ENCODE results near the gene PCNX3. TPM values are rescaled to one million over a fixed set of nuclear protein-coding genes. Genes with fewer than 3 reads are reported as not detected.

PCNX3 gene
- total and polyA plus RNA-seq, 12 donors: 9.0 to 45.0 (median 33.4) TPM

DNA sequence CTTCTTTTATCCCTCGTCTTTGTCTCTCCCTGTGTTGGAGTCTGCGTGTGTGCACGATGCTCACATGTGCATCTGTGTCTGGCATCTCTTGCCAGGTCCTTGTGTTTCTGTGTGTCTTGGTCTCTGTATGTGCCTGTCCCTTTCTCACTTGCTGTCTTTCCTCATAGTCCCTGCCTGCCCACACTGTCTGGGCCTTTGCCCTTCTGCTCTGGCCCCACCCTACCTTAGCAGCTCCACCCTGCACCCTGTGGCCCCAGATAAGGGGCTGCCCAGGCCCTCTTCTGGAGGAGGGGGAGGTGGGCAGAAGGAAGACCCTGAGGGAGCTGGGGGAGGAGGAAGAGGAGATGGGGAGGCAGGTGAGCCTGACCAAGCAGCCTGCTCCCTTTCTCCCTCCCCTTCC is 36.9 kb upstream of the PCNX3 start:
- intact Hi-C loops (cut with DNase I): no loop called here
- 76 to 87% (median 84%) methylated on average over 3 of the region's 3 CpGs for WGBS, 4 donors
- H3K9me3 ChIP-seq (replicated peaks in 1 of 3): no peaks in the 10 kb centered on the region
- H3K27me3 ChIP-seq: no peaks in the 10 kb centered on the region
- H3K4me1 ChIP-seq (replicated peaks in 1 of 2): peaks cover 15 to 33% of the 10 kb centered on the region in 2 donors
- peaks cover 0 to 27% of the 10 kb centered on the region in 2 donors for H3K36me3 ChIP-seq (replicated peaks in 1 of 2)
- H3K27ac ChIP-seq: no peak overlapping the region
- no peak for DNase-seq
- no peak overlapping the region for H3K4me3 ChIP-seq
- TF ChIP-seq, protein P1, sequence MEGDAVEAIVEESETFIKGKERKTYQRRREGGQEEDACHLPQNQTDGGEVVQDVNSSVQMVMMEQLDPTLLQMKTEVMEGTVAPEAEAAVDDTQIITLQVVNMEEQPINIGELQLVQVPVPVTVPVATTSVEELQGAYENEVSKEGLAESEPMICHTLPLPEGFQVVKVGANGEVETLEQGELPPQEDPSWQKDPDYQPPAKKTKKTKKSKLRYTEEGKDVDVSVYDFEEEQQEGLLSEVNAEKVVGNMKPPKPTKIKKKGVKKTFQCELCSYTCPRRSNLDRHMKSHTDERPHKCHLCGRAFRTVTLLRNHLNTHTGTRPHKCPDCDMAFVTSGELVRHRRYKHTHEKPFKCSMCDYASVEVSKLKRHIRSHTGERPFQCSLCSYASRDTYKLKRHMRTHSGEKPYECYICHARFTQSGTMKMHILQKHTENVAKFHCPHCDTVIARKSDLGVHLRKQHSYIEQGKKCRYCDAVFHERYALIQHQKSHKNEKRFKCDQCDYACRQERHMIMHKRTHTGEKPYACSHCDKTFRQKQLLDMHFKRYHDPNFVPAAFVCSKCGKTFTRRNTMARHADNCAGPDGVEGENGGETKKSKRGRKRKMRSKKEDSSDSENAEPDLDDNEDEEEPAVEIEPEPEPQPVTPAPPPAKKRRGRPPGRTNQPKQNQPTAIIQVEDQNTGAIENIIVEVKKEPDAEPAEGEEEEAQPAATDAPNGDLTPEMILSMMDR (IDR thresholded peaks at IDR 0.05): no peak
- no peak for TF ChIP-seq POLR2A (IDR thresholded peaks at IDR 0.05)

DNA sequence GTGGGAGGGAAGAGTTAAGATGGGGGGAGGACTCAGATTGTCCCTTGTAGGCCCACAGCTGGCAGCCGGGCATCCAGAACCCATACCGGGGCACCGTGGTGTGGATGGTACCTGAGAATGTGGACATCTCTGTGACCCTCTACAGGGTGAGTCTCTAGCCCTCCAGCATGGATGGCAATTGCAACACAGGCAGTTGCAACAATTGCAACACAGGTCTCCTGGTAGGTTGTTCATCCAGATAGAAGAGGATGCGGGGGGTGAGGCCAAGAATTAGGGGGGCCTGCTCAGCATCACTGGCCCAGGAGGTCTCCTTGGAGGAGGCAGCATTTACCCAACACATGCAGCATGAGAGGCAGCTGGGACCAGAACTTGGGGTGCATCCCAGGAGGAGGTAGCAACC is 36.3 kb upstream of the PCNX3 start:
- 83 to 100% (median 90%) methylated on average over 1 to 4 of the region's 4 CpGs for WGBS, 4 donors
- Histone ChIP-seq H3K4me1 (replicated peaks in 1 of 2) (peaks cover 11 to 30% of the 10 kb centered on the region in 2 donors), H3K36me3 (replicated peaks in 1 of 2) (peaks cover 0 to 27% of the 10 kb centered on the region in 2 donors), H3K27me3 (no peaks in the 10 kb centered on the region), H3K4me3 (no peak overlapping the region), H3K27ac (no peak overlapping the region), H3K9me3 (replicated peaks in 1 of 3) (no peaks in the 10 kb centered on the region)
- TF ChIP-seq, protein P1 (IDR thresholded peaks at IDR 0.05): no peak
- TF ChIP-seq POLR2A (IDR thresholded peaks at IDR 0.05): no peak
- no peak for DNase-seq
- intact Hi-C loops (cut with DNase I): no loop called here

DNA sequence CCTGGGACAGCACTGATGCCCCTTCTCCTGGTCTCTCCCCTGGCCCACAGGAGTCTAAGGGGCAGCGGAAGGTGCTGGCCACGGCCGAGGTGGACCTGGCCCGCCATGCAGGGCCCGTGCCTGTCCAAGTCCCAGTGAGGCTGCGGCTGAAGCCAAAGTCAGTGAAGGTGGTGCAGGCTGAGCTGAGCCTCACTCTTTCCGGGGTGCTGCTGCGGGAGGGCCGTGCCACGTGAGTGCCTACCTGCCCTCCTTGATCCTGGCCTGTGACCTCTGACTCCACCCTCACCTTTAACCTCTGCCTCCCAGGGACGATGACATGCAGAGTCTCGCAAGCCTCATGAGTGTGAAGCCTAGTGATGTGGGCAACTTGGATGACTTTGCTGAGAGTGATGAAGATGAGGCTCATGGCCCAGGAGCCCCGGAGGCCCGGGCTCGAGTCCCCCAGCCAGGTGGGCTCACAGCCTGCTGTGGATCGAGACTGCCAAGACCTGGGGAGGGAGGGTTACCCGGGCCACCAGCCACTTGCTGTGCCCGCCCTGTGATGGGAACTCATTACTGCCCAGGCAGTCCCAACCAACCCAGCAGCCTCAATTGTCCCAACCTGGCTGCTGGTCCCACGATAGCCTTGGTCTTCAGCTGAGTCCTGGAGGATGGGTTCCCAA is 35.4 kb upstream of the PCNX3 start:
- H3K36me3 ChIP-seq (replicated peaks in 1 of 2): peaks cover 0 to 27% of the 10 kb centered on the region in 2 donors
- 80 to 95% (median 93%) methylated on average over 8 to 19 of the region's 19 CpGs for WGBS, 4 donors
- peaks cover 6 to 24% of the 10 kb centered on the region in 2 donors for H3K4me1 ChIP-seq (replicated peaks in 1 of 2)
- H3K27ac ChIP-seq: no peak overlapping the region
- DNase-seq: no peak
- intact Hi-C loops (cut with DNase I): no loop called here
- no peaks in the 10 kb centered on the region for H3K9me3 ChIP-seq (replicated peaks in 1 of 3)
- no peaks in the 10 kb centered on the region for H3K27me3 ChIP-seq
- TF ChIP-seq POLR2A (IDR thresholded peaks at IDR 0.05): no peak
- TF ChIP-seq, protein P1 (IDR thresholded peaks at IDR 0.05): no peak
- H3K4me3 ChIP-seq: no peak overlapping the region

DNA sequence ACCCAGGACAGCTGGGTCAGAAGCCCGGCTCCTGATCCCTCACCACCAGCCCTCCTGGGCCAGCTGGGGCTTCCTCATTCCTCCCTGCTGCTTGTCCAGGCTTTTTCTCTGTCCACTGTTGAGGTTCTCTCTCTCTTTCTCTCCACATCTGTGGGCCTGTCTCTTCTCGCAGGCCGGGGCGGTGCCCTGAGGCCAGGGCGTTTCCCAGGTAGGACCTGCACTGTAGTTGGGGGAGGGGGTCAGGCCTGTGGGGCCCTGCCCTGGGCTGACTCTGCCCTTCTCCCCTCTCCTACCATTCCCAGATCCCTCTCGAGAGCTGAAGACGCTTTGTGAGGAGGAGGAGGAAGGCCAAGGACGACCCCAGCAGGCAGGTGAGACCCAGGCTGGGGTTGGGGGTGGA is 34.8 kb upstream of the PCNX3 start:
- H3K4me1 ChIP-seq (replicated peaks in 1 of 2): peaks cover 6 to 24% of the 10 kb centered on the region in 2 donors
- DNase-seq: no peak
- peaks cover 0 to 27% of the 10 kb centered on the region in 2 donors for H3K36me3 ChIP-seq (replicated peaks in 1 of 2)
- H3K27me3 ChIP-seq: no peaks in the 10 kb centered on the region
- no peaks in the 10 kb centered on the region for H3K9me3 ChIP-seq (replicated peaks in 1 of 3)
- intact Hi-C loops (cut with DNase I): no loop called here
- TF ChIP-seq, protein P1 (IDR thresholded peaks at IDR 0.05): no peak
- TF ChIP-seq POLR2A (IDR thresholded peaks at IDR 0.05): no peak
- H3K4me3 ChIP-seq: no peak overlapping the region
- no peak overlapping the region for H3K27ac ChIP-seq
- 85 to 97% (median 95%) methylated on average over 7 to 8 of the region's 8 CpGs for WGBS, 4 donors
